Peyer's patch (tissue), 4 donors: ENCODE results near the gene PEMT.

Source experiments
- CTCF ChIP-seq, 6 experiments: fragments of 450-650 bp in 4 of 6; fragments of 200-600 bp in 2 of 6; sonication (generic) in 1 of 6; IDR thresholded peaks; one replicate each; pipeline ENCODE4 v1.5.1; 2017 to 2019; ENCODE audit warnings: antibody characterized with exemption in 6 of 6, mild to moderate bottlenecking in 3 of 6, moderate library complexity in 1 of 6
- POLR2A ChIP-seq, 2 donors: fragments of 450-650 bp; IDR thresholded peaks; one replicate each; pipeline ENCODE4 v1.5.1; 2017; ENCODE audit warnings: antibody characterized with exemption in 2 of 2, mild to moderate bottlenecking in 2 of 2, moderate library complexity in 2 of 2

- TF ChIP-seq POLR2A (IDR thresholded peaks at IDR 0.05) (no peak), CTCF (IDR thresholded peaks at IDR 0.05) (no peak)
Observed at GRCh38 chr17:17599965-17600364, 8.5 kb upstream of the PEMT start.
